ENCODE data around the gene BAIAP3. TPM values are rescaled to one million over a fixed set of nuclear protein-coding genes. Genes with fewer than 3 reads are reported as not detected.

BAIAP3 gene
- total RNA-seq, 1 donor from 2014 or later: 4.2 TPM

- Histone ChIP-seq H3K27ac (no peak overlapping the region), H3K9me3 (no peaks in the 10 kb centered on the region), H3K4me3 (no peak overlapping the region), H3K36me3 (peaks cover 0 to 20% of the 10 kb centered on the region in 2 donors), H3K27me3 (no peaks in the 10 kb centered on the region), H3K4me1 (peaks cover 29% of the 10 kb centered on the region)
- DNase-seq (ENCODE audit: extremely low spot score in 2 of 2): no peak
- intact Hi-C loops (cut with DNase I): no loop called here
- TF ChIP-seq, protein P1, sequence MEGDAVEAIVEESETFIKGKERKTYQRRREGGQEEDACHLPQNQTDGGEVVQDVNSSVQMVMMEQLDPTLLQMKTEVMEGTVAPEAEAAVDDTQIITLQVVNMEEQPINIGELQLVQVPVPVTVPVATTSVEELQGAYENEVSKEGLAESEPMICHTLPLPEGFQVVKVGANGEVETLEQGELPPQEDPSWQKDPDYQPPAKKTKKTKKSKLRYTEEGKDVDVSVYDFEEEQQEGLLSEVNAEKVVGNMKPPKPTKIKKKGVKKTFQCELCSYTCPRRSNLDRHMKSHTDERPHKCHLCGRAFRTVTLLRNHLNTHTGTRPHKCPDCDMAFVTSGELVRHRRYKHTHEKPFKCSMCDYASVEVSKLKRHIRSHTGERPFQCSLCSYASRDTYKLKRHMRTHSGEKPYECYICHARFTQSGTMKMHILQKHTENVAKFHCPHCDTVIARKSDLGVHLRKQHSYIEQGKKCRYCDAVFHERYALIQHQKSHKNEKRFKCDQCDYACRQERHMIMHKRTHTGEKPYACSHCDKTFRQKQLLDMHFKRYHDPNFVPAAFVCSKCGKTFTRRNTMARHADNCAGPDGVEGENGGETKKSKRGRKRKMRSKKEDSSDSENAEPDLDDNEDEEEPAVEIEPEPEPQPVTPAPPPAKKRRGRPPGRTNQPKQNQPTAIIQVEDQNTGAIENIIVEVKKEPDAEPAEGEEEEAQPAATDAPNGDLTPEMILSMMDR (IDR thresholded peaks at IDR 0.05): no peak
- TF ChIP-seq POLR2A (IDR thresholded peaks at IDR 0.05) (no peak), POLR2AphosphoS5 (IDR thresholded peaks at IDR 0.05; ENCODE audit: insufficient read depth in 1 of 2, low read depth in 1 of 2) (no peak)
Measured at GRCh38 chr16:1345651-1346421, 12.4 kb downstream of the BAIAP3 start.

DNA sequence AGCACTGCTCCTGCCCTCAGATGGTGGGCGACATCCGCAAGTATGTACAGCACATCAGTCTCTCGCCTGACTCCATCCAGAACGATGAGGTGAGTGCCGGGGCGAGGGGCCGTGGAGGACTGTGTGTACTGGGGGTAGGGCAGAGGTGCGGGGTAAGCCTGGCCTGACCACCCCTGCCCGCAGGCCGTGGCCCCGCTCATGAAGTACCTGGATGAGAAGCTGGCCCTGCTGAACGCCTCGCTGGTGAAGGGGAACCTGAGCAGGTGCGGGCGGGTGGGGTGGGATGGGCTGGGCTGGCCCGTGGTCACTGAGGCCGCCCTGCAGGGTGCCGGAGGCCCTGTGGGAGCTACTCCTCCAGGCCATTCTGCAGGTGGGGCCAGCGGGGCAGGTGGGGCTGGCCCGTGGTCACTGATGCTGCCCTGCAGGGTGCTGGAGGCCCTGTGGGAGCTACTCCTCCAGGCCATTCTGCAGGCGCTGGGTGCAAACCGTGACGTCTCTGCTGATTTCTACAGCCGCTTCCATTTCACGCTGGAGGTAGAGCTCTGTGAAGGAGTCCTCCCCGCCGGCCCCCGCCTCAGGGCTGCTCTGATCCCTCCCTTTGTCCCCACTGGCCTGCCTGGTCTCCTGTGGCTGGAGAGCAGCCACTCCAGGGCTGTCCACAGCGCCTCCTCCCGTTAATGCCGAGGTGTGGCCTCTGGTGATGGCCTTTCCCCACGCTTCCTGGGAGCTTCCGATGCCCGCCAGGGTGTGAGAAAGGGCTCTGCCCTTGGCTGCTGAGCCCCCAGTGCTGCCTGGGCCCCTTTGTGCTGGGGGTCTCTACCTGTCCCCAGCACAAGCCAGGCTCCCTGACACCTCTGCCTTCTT, 13.2 kb downstream of the BAIAP3 start:
- TF ChIP-seq POLR2A (IDR thresholded peaks at IDR 0.05): no peak
- TF ChIP-seq, protein P1 (IDR thresholded peaks at IDR 0.05): no peak
- TF ChIP-seq POLR2AphosphoS5 (IDR thresholded peaks at IDR 0.05; ENCODE audit: insufficient read depth in 1 of 2, low read depth in 1 of 2): no peak
- H3K4me3 ChIP-seq: no peak overlapping the region
- no peaks in the 10 kb centered on the region for H3K9me3 ChIP-seq
- H3K36me3 ChIP-seq: peaks cover 0 to 20% of the 10 kb centered on the region in 2 donors
- no peak overlapping the region for H3K27ac ChIP-seq
- peaks cover 35% of the 10 kb centered on the region for H3K4me1 ChIP-seq
- H3K27me3 ChIP-seq: no peaks in the 10 kb centered on the region
- no peak for DNase-seq (ENCODE audit: extremely low spot score in 2 of 2)
- intact Hi-C loops (cut with DNase I): no loop called here

- H3K36me3 ChIP-seq: peaks cover 0 to 20% of the 10 kb centered on the region in 2 donors
- no peaks in the 10 kb centered on the region for H3K9me3 ChIP-seq
- H3K27ac ChIP-seq: no peak overlapping the region
- TF ChIP-seq POLR2A (IDR thresholded peaks at IDR 0.05): no peak
- no peak for TF ChIP-seq POLR2AphosphoS5 (IDR thresholded peaks at IDR 0.05; ENCODE audit: insufficient read depth in 1 of 2, low read depth in 1 of 2)
- TF ChIP-seq, protein P1 (IDR thresholded peaks at IDR 0.05): no peak
- intact Hi-C loops (cut with DNase I): no loop called here
- DNase-seq (ENCODE audit: extremely low spot score in 2 of 2): no peak
- H3K4me3 ChIP-seq: no peak overlapping the region
- H3K27me3 ChIP-seq: no peaks in the 10 kb centered on the region
- peaks cover 34% of the 10 kb centered on the region for H3K4me1 ChIP-seq
Measured at GRCh38 chr16:1347286-1347855, 13.9 kb downstream of the BAIAP3 start.

GRCh38 chr16:1347962-1348361, 14.5 kb downstream of the BAIAP3 start:
- intact Hi-C loops (cut with DNase I): no loop called here
- TF ChIP-seq POLR2AphosphoS5 (IDR thresholded peaks at IDR 0.05; ENCODE audit: insufficient read depth in 1 of 2, low read depth in 1 of 2) (no peak), POLR2A (IDR thresholded peaks at IDR 0.05) (no peak)
- TF ChIP-seq, protein P1 (IDR thresholded peaks at IDR 0.05): no peak
- peaks cover 34% of the 10 kb centered on the region for H3K4me1 ChIP-seq
- peaks cover 0 to 20% of the 10 kb centered on the region in 2 donors for H3K36me3 ChIP-seq
- no peak for DNase-seq (ENCODE audit: extremely low spot score in 2 of 2)
- no peak overlapping the region for H3K4me3 ChIP-seq
- no peaks in the 10 kb centered on the region for H3K27me3 ChIP-seq
- H3K9me3 ChIP-seq: no peaks in the 10 kb centered on the region
- no peak overlapping the region for H3K27ac ChIP-seq
